GM12801 (cell line): ENCODE data around the gene ATF5.

Experiments used
- TF ChIP-seq, protein P1 (sequence below): IDR thresholded peaks from one replicate; pipeline ENCODE4 v1.5.1; 2011; ENCODE audit warnings: control low read depth; ENCODE audit not compliant: insufficient read length; ENCODE audit errors: extremely low read depth

The ATF5 gene

DNA sequence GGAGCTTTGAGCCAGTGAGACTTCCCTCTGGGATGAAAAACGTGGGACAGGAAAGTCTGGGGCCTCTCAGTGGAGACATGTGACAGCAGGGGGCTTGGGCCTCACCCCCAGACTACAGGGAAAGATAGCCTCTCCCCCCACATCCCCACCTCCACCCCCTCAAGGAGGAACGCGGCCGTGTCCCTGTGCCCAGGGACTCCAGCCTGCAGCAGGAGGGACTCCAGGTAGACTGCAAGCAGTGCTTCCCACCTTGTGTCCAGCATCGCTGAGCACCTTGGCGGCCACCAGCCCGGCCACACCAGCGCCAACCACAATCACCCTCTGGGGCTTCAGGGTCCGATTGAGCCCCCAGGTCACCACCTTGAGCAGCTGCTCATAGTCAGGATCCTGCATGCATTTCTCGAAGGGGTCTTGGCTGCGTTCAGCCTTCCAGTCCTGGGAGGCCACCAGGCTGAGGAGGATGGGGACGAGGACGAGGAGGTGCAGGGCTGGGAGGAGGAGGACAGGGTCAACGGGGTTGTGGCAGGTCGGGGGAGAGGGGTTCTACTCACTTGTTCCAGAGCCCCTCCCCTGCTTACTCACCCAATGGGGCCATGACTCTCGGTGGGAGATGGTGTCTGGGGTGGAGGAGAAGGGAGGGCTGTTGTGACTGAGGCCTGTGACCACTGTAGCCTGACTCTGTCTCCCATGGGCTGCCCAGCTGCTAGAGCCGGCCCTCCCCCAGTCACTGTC lies 33.3 kb upstream of the ATF5 start:
- TF ChIP-seq, protein P1, sequence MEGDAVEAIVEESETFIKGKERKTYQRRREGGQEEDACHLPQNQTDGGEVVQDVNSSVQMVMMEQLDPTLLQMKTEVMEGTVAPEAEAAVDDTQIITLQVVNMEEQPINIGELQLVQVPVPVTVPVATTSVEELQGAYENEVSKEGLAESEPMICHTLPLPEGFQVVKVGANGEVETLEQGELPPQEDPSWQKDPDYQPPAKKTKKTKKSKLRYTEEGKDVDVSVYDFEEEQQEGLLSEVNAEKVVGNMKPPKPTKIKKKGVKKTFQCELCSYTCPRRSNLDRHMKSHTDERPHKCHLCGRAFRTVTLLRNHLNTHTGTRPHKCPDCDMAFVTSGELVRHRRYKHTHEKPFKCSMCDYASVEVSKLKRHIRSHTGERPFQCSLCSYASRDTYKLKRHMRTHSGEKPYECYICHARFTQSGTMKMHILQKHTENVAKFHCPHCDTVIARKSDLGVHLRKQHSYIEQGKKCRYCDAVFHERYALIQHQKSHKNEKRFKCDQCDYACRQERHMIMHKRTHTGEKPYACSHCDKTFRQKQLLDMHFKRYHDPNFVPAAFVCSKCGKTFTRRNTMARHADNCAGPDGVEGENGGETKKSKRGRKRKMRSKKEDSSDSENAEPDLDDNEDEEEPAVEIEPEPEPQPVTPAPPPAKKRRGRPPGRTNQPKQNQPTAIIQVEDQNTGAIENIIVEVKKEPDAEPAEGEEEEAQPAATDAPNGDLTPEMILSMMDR, result no peak

DNA sequence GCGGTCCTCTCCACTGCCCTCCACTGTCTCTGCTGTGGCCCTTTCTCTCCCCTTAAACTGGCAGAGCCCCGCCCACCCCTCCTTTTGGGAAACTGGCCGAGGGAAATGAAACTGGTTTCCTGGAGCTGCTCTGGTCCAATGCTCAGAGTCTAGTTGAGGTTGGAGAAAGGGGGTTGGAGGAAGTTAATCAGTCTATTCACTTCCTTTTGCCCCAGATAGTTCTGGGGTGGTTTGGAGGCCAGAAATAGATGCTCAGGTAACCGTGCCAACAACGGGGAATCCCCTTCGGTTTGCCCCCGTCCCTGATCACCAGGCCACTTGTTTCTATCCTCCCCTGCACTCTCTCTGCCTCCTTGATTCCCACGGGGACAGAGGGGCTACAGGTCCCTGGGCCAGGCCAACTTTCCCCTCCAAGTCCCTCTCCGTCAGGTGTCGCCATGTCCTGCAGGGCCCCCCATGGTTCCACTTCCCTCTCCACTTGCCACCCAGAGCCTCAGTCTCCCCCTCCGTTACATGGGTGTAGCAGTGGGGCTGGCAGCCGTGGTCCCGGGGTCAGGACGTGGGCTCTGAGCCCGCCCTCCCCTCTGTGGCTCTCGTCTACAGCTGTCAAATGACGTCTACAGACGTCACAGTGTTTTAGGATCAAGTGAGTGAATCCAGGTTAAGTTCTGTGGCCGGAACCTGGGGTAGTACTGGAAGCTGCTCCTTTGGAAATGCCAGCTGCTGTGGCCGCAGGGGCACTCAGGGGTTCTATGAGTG lies 32.0 kb upstream of the ATF5 start, which contains the start of gene IL4I1:
Gene IL4I1, minus strand, starts transcription at position 25 of the 759 bp plus-strand sequence. CDS start 727 bp downstream, outside the sequence.
- TF ChIP-seq, protein P1, result no peak

DNA sequence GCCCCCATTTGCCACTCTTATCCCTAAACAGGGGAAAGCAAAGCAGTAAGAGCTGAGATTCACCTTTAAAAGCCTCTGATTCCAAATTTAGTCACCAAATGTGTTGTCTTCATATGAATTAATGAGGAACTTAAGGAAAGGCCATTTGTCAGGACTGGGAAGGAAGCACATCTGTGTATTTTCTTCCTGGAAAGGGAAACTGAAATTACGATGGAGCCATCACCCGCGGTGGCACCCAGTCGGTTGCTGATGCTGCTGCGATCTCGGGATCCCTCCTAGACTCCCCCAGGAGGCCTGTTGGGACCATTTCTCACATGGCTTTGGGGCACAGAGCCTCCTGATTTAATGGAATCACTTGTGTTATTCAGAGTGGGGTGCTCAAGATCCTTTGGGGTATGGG lies 24.9 kb upstream of the ATF5 start:
- TF ChIP-seq, protein P1, result no peak

DNA sequence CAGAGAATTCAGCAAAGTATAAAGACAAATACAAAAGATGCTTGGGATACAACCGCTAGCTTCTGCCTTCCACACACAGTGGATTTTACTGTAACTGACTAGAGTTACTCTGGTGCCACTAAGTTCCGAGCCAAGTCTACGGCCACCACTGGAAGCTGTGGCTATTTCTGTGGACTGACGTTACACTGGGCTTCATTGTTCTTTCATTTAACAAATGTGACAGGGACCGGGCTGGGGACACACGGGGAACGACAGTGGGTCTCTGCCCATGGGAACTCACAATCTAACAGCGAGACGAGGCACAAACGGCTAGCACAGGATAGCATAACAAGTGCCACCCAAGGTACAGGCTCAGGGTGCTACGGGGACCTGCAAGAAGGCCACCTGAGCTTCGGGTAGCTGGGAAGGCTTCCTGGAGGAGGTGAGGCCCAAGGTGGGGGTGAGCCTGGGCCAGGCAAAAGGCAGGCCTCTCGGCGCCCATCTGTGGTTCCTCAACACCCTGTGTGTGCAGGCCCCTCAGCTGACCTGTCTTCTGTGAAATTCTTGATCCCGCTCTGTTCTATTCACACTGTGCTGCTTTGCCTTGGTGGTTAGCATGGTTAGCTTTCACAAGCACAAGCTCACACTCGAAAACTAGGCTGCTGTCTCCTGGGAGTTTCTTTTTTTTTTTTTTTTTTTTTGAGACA lies 22.0 kb upstream of the ATF5 start:
- TF ChIP-seq, protein P1, result no peak

DNA sequence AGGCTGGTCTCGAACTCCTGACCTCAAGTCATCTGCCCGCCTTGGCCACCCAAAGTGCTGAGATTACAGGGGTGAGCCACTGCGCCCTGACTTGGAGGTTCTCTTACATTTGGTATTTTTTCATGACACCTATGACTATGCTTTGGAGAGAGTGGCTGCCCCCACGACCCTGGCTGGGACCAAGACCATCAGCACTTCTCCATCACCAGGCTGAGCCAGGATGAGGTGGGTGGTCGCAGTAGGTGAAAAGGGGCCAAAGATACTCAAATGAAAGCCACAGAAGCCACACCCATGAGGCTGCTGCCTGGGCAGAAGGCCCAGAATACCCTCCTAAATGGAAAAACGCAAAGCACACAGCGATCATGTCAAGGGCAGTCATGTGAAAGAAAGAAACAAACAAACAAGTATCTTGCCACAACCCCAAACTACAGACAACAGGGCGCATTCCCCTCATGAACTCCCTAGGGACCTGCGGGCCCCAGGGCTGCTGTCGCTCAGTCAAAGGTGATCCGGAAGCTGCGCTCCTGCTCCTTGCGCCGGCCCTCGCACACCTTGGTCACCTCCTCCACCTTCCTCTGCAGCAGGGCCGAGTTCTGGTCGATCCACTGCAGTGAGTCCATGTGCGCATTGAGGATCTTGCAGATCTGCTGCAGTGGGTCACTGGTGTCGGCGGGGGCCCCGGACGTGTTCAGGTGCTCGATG lies 21.1 kb upstream of the ATF5 start:
- TF ChIP-seq, protein P1, result no peak

DNA sequence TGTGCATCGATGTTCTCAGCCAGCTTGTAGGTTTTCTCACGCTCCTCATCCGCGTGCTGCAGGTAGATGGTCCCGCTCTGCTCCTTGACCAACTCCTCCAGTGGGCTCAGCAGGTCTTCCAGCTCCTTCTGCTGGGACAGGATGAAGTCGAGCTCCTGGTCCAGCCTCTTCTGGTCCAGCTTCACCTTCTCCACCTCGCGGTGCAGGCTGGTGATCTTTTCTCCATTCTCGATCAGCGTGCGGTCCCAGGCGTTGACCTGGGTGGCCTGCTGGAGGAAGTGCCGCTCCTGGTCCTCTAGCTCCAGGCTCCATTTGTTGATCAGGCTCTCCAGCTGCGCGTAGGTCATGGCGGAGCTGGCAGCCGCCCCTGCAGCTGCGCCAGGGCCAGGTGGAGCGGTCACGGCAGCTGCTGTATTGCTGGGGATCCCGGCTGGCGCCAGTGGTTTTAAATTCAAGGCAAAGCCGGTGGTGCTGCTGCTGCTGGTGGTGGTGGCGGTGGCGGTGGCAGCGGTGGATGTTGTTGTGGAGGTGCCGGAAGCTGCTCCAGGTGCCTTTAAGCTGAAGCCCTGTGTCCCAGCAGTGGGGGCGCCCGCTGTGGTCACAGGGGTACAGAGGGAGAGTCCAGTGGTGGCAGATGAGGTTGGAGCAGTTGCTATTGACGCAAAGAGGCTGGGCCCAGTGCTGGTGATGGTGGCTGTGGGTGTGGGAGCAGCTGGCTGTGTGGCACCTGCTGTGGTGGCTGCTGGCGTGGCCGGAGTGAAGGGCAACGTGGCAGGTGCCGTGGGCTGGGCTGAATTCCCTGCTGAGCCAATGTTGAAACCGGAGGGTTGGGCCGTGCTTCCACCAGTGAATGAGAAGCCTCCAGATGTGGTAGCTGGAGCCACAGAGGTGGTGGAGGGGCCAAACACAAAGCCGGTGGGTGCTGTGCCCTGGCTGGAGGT lies 20.3 kb upstream of the ATF5 start:
- TF ChIP-seq, protein P1, result no peak
